Activated CD4-positive, alpha-beta memory T cell treated with anti-CD3 and anti-CD28 coated beads for 36 hours (primary cell): ENCODE results near the gene TMEM39B. TPM values are rescaled to one million over a fixed set of nuclear protein-coding genes. Genes with fewer than 3 reads are reported as not detected.
"Not testable (repeated sequence)": the region's sequence is repeated elsewhere in the genome, so short reads cannot be mapped to it uniquely, and the experiment has no call there.

Source experiments
- CTCF ChIA-PET: fragments of 350-600 bp; sonication (Branson Sonifier 250); formaldehyde crosslinking; loops from one replicate; lab custom pipeline; 2021; ENCODE audit warnings: antibody characterized with exemption, inconsistent platforms; lab: Charles Lee
- POLR2A ChIA-PET: fragments of 350-600 bp; sonication (Branson Sonifier 250); formaldehyde crosslinking; loops from one replicate; lab custom pipeline; 2021; ENCODE audit warnings: antibody characterized with exemption; lab: Charles Lee
- DNase-seq: peaks from one replicate; pipeline ENCODE4 v3.0.0-alpha.2; 2020
- H3K27ac Mint-ChIP-seq: one replicate; pipeline ENCODE4 v1.8.0; 2021; ENCODE audit warnings: mixed read lengths
- H3K27me3 Mint-ChIP-seq: one replicate; pipeline ENCODE4 v1.8.0; 2021; ENCODE audit warnings: mixed read lengths
- H3K36me3 Mint-ChIP-seq: one replicate; pipeline ENCODE4 v1.8.0; 2021; ENCODE audit warnings: mixed read lengths
- H3K4me1 Mint-ChIP-seq: one replicate; pipeline ENCODE4 v1.8.0; 2021; ENCODE audit warnings: low read depth, mixed read lengths
- H3K4me3 Mint-ChIP-seq: one replicate; pipeline ENCODE4 v1.8.0; 2021; ENCODE audit warnings: mild to moderate bottlenecking, mixed read lengths
- H3K9me3 Mint-ChIP-seq: one replicate; pipeline ENCODE4 v1.8.0; 2021; ENCODE audit warnings: mixed read lengths
- intact Hi-C: fragments of 100-400 bp; cut with micrococcal nuclease; formaldehyde crosslinking; loops from one replicate; pipeline ENCODE4 v1.15.1; 2023
- microRNA-seq: library from miRNA; unstranded; fragments of <30 nt; microRNA quantifications from one replicate; pipeline ENCODE4 v1.2.0, GENCODE V29; 2022; ENCODE audit warnings: borderline number of aligned reads, borderline microRNAs expressed, borderline replicate concordance
- total RNA-seq, 2 experiments: library from RNA; stranded (reverse); gene quantifications; one replicate each; pipeline ENCODE4 v1.2.3, GENCODE V29; 2021

The TMEM39B gene
- total RNA-seq, 2 experiments from 2014 or later: 18.9 to 19.7 TPM

DNA sequence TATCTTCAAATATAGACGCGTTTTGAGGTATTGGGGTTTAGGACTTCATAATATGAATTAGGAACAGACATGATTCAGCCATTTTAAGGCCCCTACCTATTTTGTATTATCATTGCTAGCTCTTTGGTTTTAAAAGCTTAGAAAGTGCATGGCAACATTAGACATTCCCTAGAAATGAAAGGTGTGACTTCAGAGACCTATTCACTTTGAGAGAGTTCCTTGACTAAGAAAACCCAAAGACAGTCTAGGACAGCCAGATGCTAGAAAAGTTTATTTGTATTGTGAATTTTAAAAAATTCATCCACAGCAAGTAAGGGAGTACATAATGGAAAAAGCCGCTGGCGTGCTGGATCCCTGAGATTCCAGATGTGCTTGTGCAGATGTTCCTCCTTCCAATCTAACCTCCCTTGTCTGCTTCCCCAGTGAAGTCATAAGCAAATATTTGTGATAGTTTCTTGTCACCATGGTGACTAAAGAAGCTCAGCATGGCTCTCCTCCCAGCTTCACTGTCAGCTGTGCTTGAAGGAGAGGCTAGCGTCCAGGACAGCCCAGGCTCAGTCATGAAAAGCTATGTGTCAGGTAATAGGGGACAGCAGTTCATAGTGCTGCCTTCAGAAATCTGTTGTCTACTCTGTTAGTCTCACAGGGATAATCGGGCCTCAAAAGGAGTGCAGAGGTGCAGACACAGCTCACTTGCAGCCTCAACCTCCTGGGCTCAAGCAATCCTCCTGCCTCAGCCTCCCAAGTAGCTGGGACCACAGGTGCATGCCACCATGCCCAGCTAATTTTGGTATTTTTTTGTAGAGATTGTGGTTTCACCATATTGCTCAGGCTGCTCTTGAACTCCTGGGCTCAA is 69.9 kb downstream of the TMEM39B start:
- CTCF ChIA-PET: no interaction called here
- peaks cover 9% of the 10 kb centered on the region for H3K36me3 Mint-ChIP-seq

GRCh38 chr1:32143302-32143695 is 70.6 kb downstream of the TMEM39B start:
- peaks cover 58% of the 10 kb centered on the region for H3K4me1 Mint-ChIP-seq

More for the DNA sequence above, 69.9 kb downstream of the TMEM39B start:
- Mint-ChIP-seq H3K9me3 (peaks cover 2% of the 10 kb centered on the region), H3K4me1 (peaks cover 61% of the 10 kb centered on the region), H3K27ac (no peak overlapping the region), H3K4me3 (no peak overlapping the region), H3K27me3 (no peaks in the 10 kb centered on the region)
- intact Hi-C loops: no loop called here
- POLR2A ChIA-PET: interaction anchor here (0.6 kb wide), 1 partner anchor 20 kb away, joined by 4 read pairs; no protein-coding TSS in a partner anchor
- DNase-seq: no peak

GRCh38 chr1:32144033-32144432 is 71.3 kb downstream of the TMEM39B start:
- no peaks in the 10 kb centered on the region for H3K27me3 Mint-ChIP-seq
- ChIA-PET POLR2A (no interaction called here), CTCF (no interaction called here)
- H3K4me1 Mint-ChIP-seq: peaks cover 54% of the 10 kb centered on the region
- H3K27ac Mint-ChIP-seq: no peak overlapping the region
- DNase-seq: no peak
- H3K4me3 Mint-ChIP-seq: no peak overlapping the region
- peaks cover 12% of the 10 kb centered on the region for H3K9me3 Mint-ChIP-seq
- peaks cover 22% of the 10 kb centered on the region for H3K36me3 Mint-ChIP-seq
- intact Hi-C loops: no loop called here

More at GRCh38 chr1:32143302-32143695, 70.6 kb downstream of the TMEM39B start:
- H3K27ac Mint-ChIP-seq, H3K27me3 Mint-ChIP-seq, H3K4me3 Mint-ChIP-seq, intact Hi-C loops, H3K9me3 Mint-ChIP-seq, DNase-seq, CTCF ChIA-PET: not testable (repeated sequence)
- peaks cover 15% of the 10 kb centered on the region for H3K36me3 Mint-ChIP-seq
- POLR2A ChIA-PET: interaction anchor here (0.6 kb wide), 1 partner anchor 21 kb away, joined by 4 read pairs; no protein-coding TSS in a partner anchor

- H3K27ac Mint-ChIP-seq, POLR2A ChIA-PET, CTCF ChIA-PET, H3K4me3 Mint-ChIP-seq, DNase-seq, H3K27me3 Mint-ChIP-seq: not testable (repeated sequence)
- intact Hi-C loops: loop anchor here (5.0 kb wide), 1 partner anchor 40 kb away; the partner anchor contains the start of gene KPNA6
- Mint-ChIP-seq H3K36me3 (peaks cover 24% of the 10 kb centered on the region), H3K4me1 (peaks cover 39% of the 10 kb centered on the region), H3K9me3 (peaks cover 14% of the 10 kb centered on the region)
These were observed 75.1 kb downstream of the TMEM39B start for GRCh38 chr1:32147799-32148198.

- H3K27me3 Mint-ChIP-seq: no peaks in the 10 kb centered on the region
- H3K9me3 Mint-ChIP-seq: peaks cover 14% of the 10 kb centered on the region
- peaks cover 21% of the 10 kb centered on the region for H3K36me3 Mint-ChIP-seq
- DNase-seq: no peak
- peaks cover 15% of the 10 kb centered on the region for H3K4me1 Mint-ChIP-seq
- POLR2A ChIA-PET: no interaction called here
- no peak overlapping the region for H3K4me3 Mint-ChIP-seq
- intact Hi-C loops: no loop called here
- CTCF ChIA-PET: no interaction called here
- no peak overlapping the region for H3K27ac Mint-ChIP-seq
These were observed 78.1 kb downstream of the TMEM39B start for GRCh38 chr1:32150847-32151246.

GRCh38 chr1:32151319-32151787 is 78.6 kb downstream of the TMEM39B start:
- CTCF ChIA-PET: no interaction called here

More at GRCh38 chr1:32151319-32151787, 78.6 kb downstream of the TMEM39B start:
- Mint-ChIP-seq H3K27ac (no peak overlapping the region), H3K4me3 (no peak overlapping the region), H3K4me1 (peaks cover 13% of the 10 kb centered on the region), H3K9me3 (peaks cover 14% of the 10 kb centered on the region), H3K27me3 (no peaks in the 10 kb centered on the region), H3K36me3 (peaks cover 25% of the 10 kb centered on the region)
- intact Hi-C loops: no loop called here
- DNase-seq: no peak
- POLR2A ChIA-PET: no interaction called here

Small RNAs within 50 kb of the gene (microRNA-seq; reads per million reads assigned to microRNA genes)
- not detected for gene MIR5585

Other genes with a start within 250 kb of the TMEM39B start
- gene PTP4A2, start 134.6 kb upstream of the TMEM39B start, total RNA-seq: 100 to 1,000 TPM; 275 to 285 TPM
- 100 to 1,000 TPM; 200 to 203 TPM for gene KHDRBS1, start 59.1 kb upstream of the TMEM39B start, total RNA-seq
- gene KPNA6, start 35.1 kb downstream of the TMEM39B start, total RNA-seq: 10 to 100 TPM; 69.8 to 77.6 TPM
- gene TXLNA, start 106.7 kb downstream of the TMEM39B start, total RNA-seq: 10 to 100 TPM; 77.4 to 78.2 TPM
- gene CCDC28B, start 127.7 kb downstream of the TMEM39B start, total RNA-seq: 10 to 100 TPM; 13.4 to 14.8 TPM
- 1 to 10 TPM; 4.5 to 5.2 TPM for gene IQCC, start 132.7 kb downstream of the TMEM39B start, total RNA-seq
- gene DCDC2B, start 136.2 kb downstream of the TMEM39B start, total RNA-seq: not detected
- 1 to 10 TPM; 7.8 to 9.9 TPM for gene TMEM234, start 149.4 kb downstream of the TMEM39B start, total RNA-seq
- 100 to 1,000 TPM; 297 to 299 TPM for gene EIF3I, start 149.5 kb downstream of the TMEM39B start, total RNA-seq
- gene FAM167B, start 174.3 kb downstream of the TMEM39B start, total RNA-seq: under 1 TPM; 0.68 to 0.69 TPM
- gene LCK, start 178.3 kb downstream of the TMEM39B start, total RNA-seq: 100 to 1,000 TPM; 224 to 246 TPM
- 100 to 1,000 TPM; 136 to 139 TPM for gene HDAC1, start 219.1 kb downstream of the TMEM39B start, total RNA-seq